Thoracic aorta (tissue), 2 donors: ENCODE results near the gene SCN8A. TPM values are rescaled to one million over a fixed set of nuclear protein-coding genes. Genes with fewer than 3 reads are reported as not detected.

Source experiments
- ATAC-seq: fragments of 150-250 bp; one replicate; pipeline ENCODE4 v1.8.0; 2017; ENCODE audit warnings: low read depth; ENCODE audit not compliant: insufficient number of reproducible peaks, low FRiP score
- DNase-seq: peaks from one replicate; pipeline ENCODE4 v3.0.0-alpha.2; 2020; ENCODE audit warnings: low spot score
- H3K27ac ChIP-seq, 2 donors: fragments of 200-600 bp; sonication (generic); 1 replicate in 1 of 2; 2 replicates in 1 of 2; pipeline ENCODE4 v1.5.1; 2016; ENCODE audit warnings: mild to moderate bottlenecking in 2 of 2, moderate library complexity in 2 of 2
- H3K27me3 ChIP-seq: fragments of 200-600 bp; sonication (generic); replicated peaks from 2 replicates; pipeline ENCODE4 v1.6.0; 2016; ENCODE audit warnings: mild to moderate bottlenecking; ENCODE audit not compliant: insufficient read depth
- H3K36me3 ChIP-seq: fragments of 200-600 bp; sonication (generic); one replicate; pipeline ENCODE4 v1.5.1; 2016
- H3K4me1 ChIP-seq, 2 donors: fragments of 200-600 bp; sonication (generic); 1 replicate in 1 of 2; 2 replicates in 1 of 2; pipeline versions ENCODE4 v1.5.1 to v1.6.0; 2016; ENCODE audit warnings: low read depth in 2 of 2, mild to moderate bottlenecking in 1 of 2; ENCODE audit not compliant: control insufficient read depth in 1 of 2
- H3K4me3 ChIP-seq: fragments of 200-600 bp; sonication (generic); 2 replicates; pipeline ENCODE4 v1.5.1; 2016; ENCODE audit warnings: mild to moderate bottlenecking
- H3K9me3 ChIP-seq: fragments of 200-600 bp; sonication (generic); 2 replicates; pipeline ENCODE4 v1.5.1; 2016
- total RNA-seq, 2 donors: library from RNA; depleted of rRNA; stranded (reverse); fragments of >200 nt; gene quantifications; one replicate each; pipeline versions ENCODE4 v1.1.0 to v1.2.3, GENCODE V29; 2016
- TF ChIP-seq, protein P1 (sequence below): fragments of 200-600 bp; sonication (generic); IDR thresholded peaks from one replicate; pipeline ENCODE4 v1.5.1; 2019; ENCODE audit warnings: antibody characterized with exemption

SCN8A gene
- total RNA-seq, 2 donors from 2014 or later, result 0.54 TPM; not detected in 1

DNA sequence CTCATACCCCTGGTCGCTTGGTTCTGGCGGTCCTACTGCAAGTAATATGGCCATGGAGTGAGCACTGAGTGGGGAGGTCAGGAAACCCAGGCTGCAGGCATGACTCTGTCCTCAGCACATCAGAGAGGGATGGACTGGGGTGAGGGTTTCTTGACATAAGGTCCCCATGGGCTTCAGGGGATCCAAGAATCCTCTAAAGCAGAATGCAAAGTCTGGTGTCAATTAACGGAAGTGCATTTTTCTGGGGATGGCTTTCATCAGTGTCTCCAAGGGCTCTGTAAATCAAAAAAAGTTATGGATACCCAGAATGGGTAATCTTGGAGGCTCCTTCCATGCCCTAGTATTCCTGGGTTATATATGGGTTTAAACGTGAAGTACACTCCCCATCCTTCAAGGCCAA lies 253.8 kb downstream of the SCN8A start:
- no peaks in the 10 kb centered on the region for H3K36me3 ChIP-seq
- H3K4me1 ChIP-seq, result peaks cover 10 to 22% of the 10 kb centered on the region in 2 donors
- TF ChIP-seq, protein P1, sequence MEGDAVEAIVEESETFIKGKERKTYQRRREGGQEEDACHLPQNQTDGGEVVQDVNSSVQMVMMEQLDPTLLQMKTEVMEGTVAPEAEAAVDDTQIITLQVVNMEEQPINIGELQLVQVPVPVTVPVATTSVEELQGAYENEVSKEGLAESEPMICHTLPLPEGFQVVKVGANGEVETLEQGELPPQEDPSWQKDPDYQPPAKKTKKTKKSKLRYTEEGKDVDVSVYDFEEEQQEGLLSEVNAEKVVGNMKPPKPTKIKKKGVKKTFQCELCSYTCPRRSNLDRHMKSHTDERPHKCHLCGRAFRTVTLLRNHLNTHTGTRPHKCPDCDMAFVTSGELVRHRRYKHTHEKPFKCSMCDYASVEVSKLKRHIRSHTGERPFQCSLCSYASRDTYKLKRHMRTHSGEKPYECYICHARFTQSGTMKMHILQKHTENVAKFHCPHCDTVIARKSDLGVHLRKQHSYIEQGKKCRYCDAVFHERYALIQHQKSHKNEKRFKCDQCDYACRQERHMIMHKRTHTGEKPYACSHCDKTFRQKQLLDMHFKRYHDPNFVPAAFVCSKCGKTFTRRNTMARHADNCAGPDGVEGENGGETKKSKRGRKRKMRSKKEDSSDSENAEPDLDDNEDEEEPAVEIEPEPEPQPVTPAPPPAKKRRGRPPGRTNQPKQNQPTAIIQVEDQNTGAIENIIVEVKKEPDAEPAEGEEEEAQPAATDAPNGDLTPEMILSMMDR, result no peak
- no peak for DNase-seq
- no peak for ATAC-seq
- H3K27me3 ChIP-seq, result no peaks in the 10 kb centered on the region
- no peak overlapping the region for H3K27ac ChIP-seq
- no peak overlapping the region for H3K4me3 ChIP-seq
- no peaks in the 10 kb centered on the region for H3K9me3 ChIP-seq

DNA sequence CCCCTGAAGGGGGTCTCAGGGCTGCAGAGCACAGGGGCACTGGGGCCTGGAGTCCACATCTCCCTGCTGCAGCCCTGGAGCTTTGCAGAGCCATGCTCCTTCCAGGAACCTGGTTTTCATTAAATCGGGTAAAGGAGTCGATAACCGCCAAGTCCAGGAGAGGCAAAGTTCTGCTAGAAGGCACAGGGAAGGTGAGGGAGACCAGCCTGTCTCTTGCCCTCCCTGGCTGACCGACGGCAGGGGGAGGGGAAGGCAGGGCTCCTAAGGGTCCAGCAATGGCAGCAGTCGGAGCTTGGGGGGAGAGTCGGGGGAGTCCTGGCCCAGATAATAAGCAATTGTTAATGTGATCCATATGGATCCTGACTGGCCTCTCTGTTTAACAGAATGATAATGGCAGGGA lies 254.4 kb downstream of the SCN8A start:
- Histone ChIP-seq H3K36me3 (no peaks in the 10 kb centered on the region), H3K4me1 (peaks cover 10 to 22% of the 10 kb centered on the region in 2 donors), H3K27ac (no peak overlapping the region), H3K9me3 (no peaks in the 10 kb centered on the region), H3K27me3 (no peaks in the 10 kb centered on the region), H3K4me3 (no peak overlapping the region)
- DNase-seq, result no peak
- ATAC-seq, result no peak
- TF ChIP-seq, protein P1, result no peak

DNA sequence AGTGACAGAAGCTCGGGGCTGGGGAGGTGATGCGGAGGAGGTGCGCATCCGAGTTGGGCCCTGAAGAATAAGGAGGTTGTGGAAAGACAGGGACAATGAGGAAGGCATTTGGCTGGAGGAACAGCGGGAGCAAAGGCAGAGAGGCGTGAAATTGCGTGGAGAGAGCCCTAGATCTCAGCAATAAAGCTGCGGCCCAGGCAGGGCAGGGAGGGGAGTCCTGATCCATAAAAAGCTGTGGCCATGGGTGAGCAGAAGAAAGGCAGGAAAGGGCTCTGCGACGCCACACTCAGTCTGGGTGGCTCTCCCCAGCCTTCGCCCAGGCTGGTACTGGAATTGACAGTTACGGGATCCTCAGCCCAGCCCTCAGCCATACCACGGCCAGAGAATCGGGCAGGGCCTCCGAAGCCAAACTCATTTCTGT lies 255.2 kb downstream of the SCN8A start:
- DNase-seq (no peak), ATAC-seq (no peak)
- H3K27me3 ChIP-seq, result no peaks in the 10 kb centered on the region
- H3K9me3 ChIP-seq, result no peaks in the 10 kb centered on the region
- H3K36me3 ChIP-seq, result no peaks in the 10 kb centered on the region
- peaks cover 10 to 22% of the 10 kb centered on the region in 2 donors for H3K4me1 ChIP-seq
- H3K27ac ChIP-seq, result no peak overlapping the region
- peak overlapping the region; percentile 69 for H3K4me3 ChIP-seq
- TF ChIP-seq, protein P1, result no peak

DNA sequence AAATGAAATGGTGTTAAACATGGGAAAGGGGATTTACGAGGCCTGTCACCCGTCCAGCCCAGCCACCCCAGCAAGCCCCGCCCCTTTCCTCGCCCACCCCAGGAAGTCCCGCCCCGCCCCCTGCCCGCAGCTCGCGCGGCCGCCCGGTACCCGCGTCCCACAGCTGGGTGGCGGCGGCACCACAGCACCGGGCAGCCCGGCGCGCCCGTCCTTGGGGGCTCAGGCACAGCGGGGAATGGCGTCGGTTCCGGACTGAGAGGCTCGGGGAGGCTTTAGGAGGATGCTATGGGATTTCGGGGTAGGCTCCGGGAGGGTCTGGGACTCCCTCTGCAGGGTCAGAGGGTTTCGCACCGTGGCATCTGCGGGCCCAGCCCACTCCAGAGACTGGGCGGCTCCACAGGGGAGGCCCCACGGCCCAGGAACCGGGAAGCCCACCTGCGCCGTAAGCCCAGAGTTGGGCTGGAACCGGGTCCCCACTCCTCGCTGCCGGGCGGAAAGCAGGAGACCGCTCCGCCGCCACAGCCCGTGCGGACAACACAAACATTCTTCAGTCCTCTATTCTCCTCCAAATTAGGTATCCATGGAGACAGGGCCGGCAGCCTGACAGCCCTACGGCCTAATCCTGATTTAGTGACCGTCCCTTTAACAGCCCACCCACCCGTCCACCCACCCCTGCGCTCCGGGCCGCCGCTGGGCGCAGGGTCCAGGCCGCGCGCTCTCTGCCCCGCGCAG lies 256.0 kb downstream of the SCN8A start:
- Histone ChIP-seq H3K9me3 (no peaks in the 10 kb centered on the region), H3K27me3 (no peaks in the 10 kb centered on the region), H3K27ac (no peak overlapping the region), H3K4me3 (peak overlapping the region; percentile 69), H3K36me3 (no peaks in the 10 kb centered on the region), H3K4me1 (peaks cover 10 to 22% of the 10 kb centered on the region in 2 donors)
- DNase-seq, result no peak
- TF ChIP-seq, protein P1, result no peak
- no peak for ATAC-seq

DNA sequence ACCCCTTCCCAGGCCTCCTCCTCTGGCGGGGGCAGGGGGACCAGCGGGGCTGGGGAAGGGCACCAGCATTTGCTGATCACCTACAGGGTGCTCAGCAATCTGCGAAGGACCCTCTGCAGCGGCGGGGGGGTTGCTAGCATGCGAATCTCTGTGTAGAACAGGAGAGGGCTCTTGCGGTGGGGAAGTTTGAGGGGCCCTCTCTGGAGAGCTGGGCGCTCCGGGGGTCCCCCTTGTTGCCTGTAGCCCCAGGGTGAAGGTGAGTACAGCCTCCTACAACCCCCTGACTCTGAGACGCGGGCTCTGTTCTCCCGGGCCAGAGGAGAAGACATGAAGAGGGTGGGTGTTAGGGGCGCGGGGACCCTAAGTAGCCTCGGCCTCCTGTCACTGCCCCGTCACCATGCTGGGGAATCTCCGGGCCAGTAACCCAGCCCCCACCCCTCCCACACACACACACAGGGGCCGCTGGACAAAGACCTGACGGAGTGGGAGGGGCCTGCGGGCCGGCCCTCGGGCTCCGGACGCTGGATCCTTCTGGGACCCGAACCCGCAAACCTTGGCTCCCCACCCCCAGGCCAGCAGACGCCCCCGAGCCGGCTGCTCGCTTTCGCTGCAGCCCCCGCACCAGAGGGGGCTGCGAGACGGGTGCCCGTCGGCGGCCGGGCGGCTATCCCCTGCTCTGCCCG lies 256.8 kb downstream of the SCN8A start:
- H3K36me3 ChIP-seq, result no peaks in the 10 kb centered on the region
- ATAC-seq (no peak), DNase-seq (no peak)
- no peaks in the 10 kb centered on the region for H3K27me3 ChIP-seq
- no peaks in the 10 kb centered on the region for H3K9me3 ChIP-seq
- peak overlapping the region; percentile 69 for H3K4me3 ChIP-seq
- H3K4me1 ChIP-seq, result peaks cover 10 to 22% of the 10 kb centered on the region in 2 donors
- H3K27ac ChIP-seq, result no peak overlapping the region
- TF ChIP-seq, protein P1, result no peak
